Measurements from ENCODE around the gene FAM120B.

- TF ChIP-seq POLR2A (IDR thresholded peaks at IDR 0.05; ENCODE audit: low read depth, low read length) (no peak), POLR2AphosphoS5 (IDR thresholded peaks at IDR 0.05; ENCODE audit: low read depth, low read length) (no peak), SPI1 (IDR thresholded peaks at IDR 0.05; ENCODE audit: low read depth, low read length) (no peak), TAF1 (IDR thresholded peaks at IDR 0.05; ENCODE audit: low read depth, low read length) (no peak), POU2F2 (IDR thresholded peaks at IDR 0.05; ENCODE audit: low read depth, low read length) (no peak), PAX5 (IDR thresholded peaks at IDR 0.05; ENCODE audit: insufficient read depth, low read length, severe bottlenecking) (no peak)
These were observed 30.0 kb upstream of the FAM120B start for GRCh38 chr6:170276369-170277057.
